ENCODE measurements around the gene POLRMT.
A peak's percentile ranks its signal among the peaks of the same experiment; 100 is the strongest.
"Not testable (repeated sequence)": the region's sequence is repeated elsewhere in the genome, so short reads cannot be mapped to it uniquely, and the experiment has no call there.

POLRMT gene

DNA sequence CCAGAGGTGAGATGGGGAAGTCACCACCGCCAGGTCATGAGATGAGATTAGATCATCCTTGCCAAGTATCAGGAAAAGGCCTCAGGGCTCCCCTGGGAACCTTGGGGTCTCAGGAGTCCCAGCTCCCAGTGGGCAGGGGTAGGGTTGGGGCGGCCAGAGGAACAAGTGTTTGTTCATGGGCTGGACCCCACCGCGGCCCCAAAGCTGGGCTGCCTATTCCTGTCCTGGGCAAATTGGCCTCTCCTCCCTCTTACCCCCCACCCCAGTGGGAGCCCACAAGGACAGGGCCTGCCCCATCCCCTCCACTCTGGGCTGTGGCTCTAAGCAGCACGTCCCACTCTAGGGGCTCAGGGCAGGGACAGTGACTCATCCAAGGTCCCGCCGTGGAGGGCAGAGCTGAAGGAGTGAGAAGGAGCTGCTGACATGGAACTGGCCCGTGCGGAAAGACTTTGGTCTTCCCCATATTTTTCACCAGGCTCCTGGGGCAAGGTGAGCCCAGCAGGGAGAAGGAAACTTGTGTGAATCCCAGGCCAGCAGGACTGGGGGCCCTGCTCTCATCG is 47.7 kb downstream of the POLRMT start:
- DNase-seq = no peak
- in situ Hi-C loops (cut with MboI; ENCODE audit: low pct_unique_long_range_greater_than_20kb, low sequenced_read_pairs) = no loop called here

DNA sequence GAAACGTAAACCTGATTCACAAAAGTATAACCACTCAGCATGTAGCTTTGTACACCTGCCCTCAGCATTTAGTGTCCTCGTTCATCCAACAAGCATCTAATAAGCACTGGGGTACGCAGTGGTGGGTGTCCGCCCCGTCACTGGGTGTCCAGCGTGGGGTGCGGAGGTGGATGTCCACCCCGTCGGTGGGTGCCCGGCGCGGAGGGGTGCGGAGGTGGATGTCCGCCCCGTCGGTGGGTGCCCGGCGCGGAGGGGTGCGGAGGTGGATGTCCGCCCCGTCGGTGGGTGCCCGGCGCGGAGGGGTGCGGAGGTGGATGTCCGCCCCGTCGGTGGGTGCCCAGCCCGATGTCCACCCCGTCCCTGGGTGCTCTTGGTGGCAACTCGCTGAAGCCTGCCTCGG is 48.2 kb downstream of the POLRMT start:
- in situ Hi-C loops (cut with MboI; ENCODE audit: low pct_unique_long_range_greater_than_20kb, low sequenced_read_pairs); DNase-seq: not testable (repeated sequence)

DNA sequence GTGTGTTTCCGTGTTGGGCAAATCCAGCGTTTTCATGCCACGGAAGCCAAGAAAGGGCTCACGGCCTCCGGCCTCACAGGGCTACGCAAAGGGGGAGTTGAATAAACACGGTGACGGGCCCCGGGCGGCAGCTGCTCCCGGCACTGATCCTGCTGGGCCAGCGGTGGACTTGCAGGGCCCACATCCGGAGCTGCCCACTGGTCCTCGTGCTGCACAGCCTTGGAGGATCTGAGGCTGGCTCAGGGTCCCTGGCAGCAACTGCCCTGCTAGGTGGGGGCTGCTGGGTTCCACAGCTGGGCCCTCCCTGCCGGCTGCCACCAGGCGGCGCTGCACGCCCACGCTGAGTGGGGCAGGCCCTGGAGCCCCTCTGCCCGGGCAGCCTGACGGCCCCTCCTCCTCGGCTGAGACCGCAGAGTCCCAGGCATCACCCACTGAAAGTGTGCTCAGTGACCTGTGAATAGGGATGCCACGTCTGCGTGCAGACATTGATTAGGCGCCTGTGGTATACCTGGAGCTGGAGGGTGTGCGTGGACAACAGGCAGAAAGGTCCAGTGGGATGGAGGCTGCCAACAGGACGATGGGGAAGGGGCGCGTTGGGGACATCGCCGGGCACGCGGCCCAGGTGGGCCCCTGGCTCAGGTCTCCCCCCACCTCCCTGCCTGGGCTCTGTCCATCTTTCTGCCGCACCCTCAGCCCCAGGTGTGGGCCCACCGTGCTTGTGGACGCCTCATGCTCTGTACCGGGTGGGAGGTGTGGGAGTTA is 48.9 kb downstream of the POLRMT start:
- in situ Hi-C loops (cut with MboI; ENCODE audit: low pct_unique_long_range_greater_than_20kb, low sequenced_read_pairs) = no loop called here
- DNase-seq = peak; percentile 68

DNA sequence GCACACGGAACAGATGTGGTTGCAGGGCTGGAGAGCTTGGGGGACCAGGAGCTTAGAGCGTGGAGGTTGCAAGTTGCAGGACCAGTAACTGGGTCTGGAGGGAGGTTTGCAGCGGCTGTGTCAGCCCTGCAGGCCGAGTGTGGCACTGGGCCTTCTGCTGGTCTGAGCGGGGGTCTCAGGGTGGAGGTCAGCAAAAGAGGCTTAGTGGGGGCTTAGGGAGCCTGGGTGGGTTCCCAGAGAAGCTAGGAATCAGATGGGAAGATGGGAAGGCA is 49.4 kb downstream of the POLRMT start:
- in situ Hi-C loops (cut with MboI; ENCODE audit: low pct_unique_long_range_greater_than_20kb, low sequenced_read_pairs) = no loop called here
- no peak for DNase-seq

DNA sequence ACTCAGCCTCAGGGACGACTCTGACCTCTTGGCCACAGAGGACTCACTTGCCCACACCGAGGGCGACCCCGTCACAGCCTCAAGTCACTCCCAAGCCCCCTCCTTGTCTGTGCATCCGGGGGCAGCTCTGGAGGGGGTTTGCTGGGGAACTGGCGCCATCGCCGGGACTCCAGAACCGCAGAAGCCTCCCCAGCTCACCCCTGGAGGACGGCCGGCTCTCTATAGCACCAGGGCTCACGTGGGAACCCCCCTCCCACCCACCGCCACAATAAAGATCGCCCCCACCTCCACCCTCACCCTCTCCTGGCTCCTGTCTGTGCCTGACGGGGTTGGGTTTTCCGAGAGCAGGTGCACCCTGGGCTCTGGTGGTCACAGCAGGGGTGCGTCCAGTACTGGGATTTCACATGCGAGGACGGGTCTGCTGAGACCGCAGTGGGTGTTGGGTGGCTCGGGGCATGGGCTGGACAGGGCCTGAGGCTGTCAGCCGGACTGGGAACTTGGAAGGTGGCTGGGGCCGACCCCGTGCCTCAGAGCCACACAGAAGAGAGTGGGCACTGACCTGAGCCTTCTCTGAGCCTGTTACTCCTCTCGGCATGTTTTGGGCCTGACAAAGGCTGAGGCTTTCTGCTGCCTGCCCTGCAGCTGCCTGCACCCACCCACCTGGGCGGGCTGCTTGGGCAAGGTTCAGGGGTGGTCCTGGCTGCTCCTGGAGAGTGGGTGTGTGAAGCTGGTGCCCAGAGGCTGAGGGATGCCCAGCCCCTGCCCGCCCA is 50.0 kb downstream of the POLRMT start:
- in situ Hi-C loops (cut with MboI; ENCODE audit: low pct_unique_long_range_greater_than_20kb, low sequenced_read_pairs) = no loop called here
- DNase-seq = no peak

DNA sequence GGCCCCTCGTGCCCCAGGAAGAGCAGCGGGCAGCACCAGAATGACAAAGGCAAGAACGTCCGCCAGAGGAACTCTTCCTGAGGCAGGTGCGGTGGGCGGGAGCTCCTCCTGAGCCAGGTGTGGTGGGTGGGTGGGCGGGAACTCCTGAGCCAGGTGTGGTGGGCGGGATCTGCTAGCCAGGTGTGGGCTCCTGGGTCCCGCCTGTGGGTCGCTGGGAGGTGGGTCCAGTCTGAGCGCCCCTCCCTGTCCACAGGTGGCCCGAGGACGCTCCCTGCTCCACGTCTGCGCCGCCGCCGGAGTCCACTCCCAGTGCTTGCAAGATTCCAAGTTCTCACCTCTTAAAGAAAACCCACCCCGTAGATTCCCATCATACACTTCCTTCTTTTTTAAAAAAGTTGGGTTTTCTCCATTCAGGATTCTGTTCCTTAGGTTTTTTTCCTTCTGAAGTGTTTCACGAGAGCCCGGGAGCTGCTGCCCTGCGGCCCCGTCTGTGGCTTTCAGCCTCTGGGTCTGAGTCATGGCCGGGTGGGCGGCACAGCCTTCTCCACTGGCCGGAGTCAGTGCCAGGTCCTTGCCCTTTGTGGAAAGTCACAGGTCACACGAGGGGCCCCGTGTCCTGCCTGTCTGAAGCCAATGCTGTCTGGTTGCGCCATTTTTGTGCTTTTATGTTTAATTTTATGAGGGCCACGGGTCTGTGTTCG is 50.7 kb downstream of the POLRMT start:
- DNase-seq = no peak

DNA sequence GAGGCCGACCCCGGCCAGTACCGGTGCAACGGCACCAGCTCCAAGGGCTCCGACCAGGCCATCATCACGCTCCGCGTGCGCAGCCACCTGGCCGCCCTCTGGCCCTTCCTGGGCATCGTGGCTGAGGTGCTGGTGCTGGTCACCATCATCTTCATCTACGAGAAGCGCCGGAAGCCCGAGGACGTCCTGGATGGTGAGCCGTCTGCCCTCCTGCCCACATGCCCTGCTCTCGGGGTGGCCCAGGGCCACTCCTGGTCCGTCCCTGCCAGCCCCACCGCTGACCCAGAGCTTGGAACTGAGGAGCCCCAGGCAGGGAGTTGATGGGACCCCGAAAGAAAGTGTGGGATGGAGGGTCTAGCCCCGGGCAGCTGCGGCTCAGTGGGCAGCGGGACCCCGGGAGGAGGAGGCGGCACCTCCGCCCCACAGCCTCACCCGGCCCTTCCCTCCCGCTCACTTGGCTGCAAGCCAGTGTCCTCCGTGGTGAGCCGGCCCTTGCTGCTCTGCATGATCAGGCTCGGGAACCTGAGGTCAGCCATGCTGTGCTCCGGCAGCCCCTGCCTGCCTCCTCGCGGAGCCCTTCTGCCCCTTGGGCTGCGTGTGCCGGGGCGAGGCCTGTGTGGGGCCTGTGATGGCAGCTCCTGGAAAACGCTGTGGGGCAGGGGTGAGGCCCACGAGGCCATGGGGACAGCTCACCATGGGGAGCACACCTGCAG is 51.8 kb downstream of the POLRMT start:
- in situ Hi-C loops (cut with MboI; ENCODE audit: low pct_unique_long_range_greater_than_20kb, low sequenced_read_pairs) = no loop called here
- no peak for DNase-seq

More for the DNA sequence above, 50.7 kb downstream of the POLRMT start:
- in situ Hi-C loops (cut with MboI; ENCODE audit: low pct_unique_long_range_greater_than_20kb, low sequenced_read_pairs) = no loop called here

DNA sequence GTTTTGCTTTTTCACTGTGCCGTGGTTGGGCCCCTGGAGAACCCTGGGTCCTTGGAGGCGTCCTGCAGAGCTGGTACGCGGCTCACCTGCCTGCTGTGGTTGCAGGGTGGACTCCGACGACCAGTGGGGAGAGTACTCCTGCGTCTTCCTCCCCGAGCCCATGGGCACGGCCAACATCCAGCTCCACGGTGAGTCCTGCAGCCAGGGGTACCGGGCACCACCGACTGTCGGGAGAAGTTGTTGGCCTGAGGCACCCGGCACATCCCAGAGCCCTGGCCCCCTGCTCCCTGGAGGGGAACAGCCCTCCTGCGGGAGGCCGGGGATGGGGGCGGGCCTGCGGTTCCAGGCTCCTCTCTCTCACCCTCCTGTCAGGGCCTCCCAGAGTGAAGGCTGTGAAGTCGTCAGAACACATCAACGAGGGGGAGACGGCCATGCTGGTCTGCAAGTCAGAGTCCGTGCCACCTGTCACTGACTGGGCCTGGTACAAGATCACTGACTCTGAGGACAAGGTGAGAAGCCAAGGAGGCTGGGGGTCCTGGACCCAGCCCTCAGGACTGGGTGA is 53.0 kb downstream of the POLRMT start:
- in situ Hi-C loops (cut with MboI; ENCODE audit: low pct_unique_long_range_greater_than_20kb, low sequenced_read_pairs) = no loop called here
- no peak for DNase-seq

DNA sequence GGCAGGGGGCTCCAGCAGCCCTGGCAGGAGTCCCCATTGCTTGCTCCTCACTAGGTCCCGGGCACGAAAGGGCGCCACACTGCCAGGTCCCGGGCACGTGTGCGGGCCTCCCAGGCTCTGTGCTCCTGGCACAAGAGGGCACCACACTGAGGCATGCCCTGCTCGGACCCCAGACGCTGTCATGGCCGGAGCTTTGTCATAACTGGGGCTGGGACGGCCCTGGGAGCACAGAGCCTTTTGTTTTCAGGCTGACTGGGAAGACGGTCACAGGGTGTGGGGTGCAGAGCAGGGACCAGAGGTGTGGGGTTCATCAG is 53.5 kb downstream of the POLRMT start:
- DNase-seq = no peak
- in situ Hi-C loops (cut with MboI; ENCODE audit: low pct_unique_long_range_greater_than_20kb, low sequenced_read_pairs) = no loop called here

DNA sequence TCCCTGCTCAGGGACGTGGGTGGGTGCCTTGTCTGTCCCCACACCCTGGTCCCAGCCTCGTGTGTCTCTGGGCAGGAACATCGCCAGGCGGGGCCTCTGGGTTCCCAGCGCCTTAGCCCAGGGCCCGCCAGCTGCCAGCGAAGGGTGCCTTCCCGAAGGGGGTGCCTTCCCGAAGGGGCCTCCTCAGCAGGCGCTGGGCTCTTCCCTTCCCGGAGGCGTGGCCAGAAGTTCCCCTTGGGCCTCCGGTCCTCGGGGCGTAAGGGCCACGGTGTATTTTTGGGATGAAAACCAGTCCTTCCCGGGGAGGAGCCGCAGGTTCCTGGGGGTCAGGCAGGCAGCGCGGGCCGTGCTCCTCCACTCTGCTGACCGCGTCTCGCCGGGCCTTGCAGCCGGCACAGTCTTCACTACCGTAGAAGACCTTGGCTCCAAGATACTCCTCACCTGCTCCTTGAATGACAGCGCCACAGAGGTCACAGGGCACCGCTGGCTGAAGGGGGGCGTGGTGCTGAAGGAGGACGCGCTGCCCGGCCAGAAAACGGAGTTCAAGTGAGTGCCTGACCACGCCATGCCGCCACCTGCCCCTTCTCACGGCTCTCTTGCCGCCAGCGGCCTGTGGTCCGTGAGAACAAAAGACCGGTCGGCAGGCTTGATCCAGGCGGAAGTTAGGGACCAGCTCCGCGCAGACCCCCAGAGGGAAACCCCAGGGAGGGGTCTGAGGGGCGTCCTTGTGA is 54.1 kb downstream of the POLRMT start:
- DNase-seq = no peak
- in situ Hi-C loops (cut with MboI; ENCODE audit: low pct_unique_long_range_greater_than_20kb, low sequenced_read_pairs) = no loop called here

DNA sequence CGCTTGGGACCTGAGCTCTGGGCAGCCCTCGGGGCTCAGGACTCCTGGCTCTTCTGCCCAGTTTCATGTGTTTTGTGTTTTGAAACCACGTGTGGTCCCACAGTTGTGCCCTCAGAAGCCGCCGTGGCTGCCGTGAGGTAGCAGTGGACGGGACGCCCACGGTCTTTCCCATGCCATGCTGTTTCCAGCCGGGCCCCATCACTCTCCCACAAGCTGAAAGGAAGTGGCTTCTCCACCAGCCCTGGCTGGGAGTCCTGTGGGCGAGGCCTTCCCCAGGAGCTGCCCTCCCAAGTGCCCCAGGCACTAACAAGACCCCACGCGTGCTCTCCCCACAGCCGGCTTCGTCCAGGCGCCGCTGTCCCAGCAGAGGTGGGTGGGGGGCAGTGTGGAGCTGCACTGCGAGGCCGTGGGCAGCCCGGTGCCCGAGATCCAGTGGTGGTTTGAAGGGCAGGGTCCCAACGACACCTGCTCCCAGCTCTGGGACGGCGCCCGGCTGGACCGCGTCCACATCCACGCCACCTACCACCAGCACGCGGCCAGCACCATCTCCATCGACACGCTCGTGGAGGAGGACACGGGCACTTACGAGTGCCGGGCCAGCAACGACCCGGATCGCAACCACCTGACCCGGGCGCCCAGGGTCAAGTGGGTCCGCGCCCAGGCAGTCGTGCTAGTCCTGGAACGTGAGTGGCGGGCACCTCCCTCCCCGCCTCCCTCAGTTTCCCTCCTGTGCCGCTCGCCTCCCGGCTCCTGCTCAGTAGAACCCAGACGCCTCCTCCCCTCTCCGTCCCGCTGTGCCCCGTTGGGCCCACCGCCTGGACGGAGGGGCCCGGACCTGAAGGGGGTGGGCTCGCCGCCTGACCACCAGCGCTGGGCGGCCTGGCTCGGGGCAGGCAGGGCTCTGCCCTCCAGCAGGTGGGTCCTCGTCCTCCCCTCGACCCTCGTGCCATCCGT is 55.6 kb downstream of the POLRMT start:
- DNase-seq = no peak
- in situ Hi-C loops (cut with MboI; ENCODE audit: low pct_unique_long_range_greater_than_20kb, low sequenced_read_pairs) = no loop called here

DNA sequence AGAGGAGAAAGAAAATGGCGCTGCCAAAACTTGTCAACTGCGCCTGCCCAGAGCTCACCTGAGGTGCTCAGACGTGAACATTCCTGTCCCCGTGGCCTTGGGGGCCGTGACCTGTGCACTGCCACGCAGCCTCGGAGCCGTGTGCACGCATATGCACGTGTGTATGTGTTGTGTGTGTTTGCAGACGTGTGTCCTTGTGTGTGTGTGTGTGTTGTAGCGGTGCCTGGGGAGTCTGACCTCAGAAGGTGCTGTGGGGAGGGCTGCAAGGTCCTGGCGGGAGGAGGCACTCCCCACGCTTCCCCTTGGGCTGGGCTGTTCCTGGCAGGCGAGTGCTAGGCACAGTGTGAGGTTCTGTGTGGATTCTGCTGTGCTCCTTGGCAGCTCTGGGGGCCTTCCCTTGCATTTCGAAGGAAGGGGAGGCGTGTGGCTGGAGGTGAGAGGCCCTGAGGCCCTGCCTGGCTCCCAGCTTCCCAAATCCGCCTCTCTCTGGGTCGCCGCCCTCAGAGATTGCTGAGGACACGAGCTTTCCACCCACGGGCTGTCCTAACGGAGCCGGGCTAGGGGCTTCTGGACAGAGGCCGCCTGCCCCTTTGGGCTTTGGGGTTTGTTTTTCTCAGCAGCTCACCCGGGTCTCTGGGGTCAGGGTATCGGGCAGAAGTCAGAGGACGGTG is 56.4 kb downstream of the POLRMT start:
- in situ Hi-C loops (cut with MboI; ENCODE audit: low pct_unique_long_range_greater_than_20kb, low sequenced_read_pairs) = no loop called here
- no peak for DNase-seq

DNA sequence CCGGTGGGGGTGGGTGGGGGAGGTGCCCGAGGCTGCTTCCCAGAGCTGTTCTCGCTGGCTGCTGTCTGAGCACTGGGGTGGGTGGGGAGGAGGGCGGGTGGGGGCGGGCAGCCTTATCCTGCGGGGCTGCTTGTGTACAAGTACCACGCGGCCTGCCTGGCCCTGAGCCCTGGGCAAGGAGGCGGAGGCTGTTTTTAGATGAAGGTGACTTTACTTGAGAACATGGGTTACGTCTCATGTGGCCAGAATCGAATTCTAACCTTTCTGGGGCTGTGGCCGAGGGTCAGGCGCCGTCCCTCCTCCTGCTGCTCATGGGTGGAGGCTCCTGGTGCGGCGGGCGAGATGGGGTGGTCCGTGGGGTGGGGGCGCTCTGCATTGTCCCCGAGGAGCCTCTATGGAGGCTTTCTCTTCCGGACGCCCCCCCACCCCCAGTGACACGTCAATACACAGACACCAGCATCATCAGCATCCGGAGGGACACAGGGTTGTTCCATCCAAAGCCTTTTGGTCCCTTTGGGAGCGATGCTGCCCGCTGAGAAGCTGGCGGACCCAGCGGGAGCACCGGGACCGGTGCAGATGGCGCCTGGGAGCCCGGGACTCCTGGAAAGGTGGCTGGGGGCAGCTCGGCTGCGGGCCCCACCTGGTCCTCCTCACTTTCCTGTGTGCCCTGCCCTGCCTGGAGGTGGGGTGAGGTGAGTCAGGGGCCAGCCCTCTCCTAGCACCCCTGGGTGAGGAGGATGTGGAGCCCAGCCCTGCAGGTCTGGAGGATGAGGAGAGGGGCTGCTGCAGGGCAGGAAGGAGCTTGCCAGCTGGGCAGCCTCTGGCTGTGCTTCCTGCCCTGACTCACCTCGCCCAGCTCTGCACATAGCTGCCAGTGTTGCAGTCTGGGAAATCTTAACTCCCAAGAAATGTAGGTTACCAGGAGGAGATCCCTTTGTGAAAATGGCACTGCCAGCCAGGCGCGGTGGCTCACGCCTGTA is 57.5 kb downstream of the POLRMT start:
- DNase-seq = no peak
- in situ Hi-C loops (cut with MboI; ENCODE audit: low pct_unique_long_range_greater_than_20kb, low sequenced_read_pairs) = no loop called here

DNA sequence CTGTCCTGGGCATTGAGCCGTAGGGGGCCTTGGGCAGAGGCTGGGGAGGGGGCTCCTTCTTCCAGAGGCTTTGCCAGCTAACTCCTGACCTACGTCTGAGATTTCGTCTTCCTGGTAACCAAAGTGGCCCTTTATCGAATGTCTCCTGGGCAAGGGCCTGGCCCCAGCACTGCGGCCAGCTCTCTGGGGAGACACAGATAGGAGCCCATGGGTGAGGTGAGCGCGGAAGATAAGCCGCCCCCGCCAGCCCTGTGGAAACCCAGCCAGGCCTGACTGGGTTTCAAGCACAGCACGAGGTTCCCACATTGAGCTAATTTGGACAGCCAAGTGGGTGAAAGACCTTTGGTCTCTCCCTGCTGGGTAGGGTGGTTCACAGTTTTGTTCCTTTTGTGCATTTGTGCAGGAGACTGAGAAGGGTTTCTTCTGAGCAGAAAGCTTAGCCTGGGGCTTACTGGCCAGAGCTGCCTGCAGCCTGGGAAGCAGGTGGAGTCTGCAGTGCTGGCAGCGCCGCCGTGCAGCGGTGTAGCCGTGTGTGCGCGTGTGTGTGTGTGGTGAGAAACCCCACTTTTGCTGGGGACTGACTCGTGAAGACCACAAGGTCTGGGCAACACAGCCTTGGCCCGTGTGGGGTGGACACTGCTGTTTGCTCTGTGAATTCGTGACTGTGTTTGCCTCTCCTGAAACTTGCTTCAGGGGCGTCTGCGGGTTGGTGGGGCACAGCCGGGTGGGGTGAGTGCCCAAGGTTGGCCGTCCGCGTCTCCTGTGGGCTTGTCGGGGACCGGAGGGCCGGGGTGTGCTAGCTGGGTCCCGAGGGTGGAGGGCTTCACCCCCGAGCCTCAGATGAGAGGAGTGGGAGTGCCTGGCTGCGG is 58.4 kb downstream of the POLRMT start:
- DNase-seq = peak; percentile 58
- in situ Hi-C loops (cut with MboI; ENCODE audit: low pct_unique_long_range_greater_than_20kb, low sequenced_read_pairs) = no loop called here

DNA sequence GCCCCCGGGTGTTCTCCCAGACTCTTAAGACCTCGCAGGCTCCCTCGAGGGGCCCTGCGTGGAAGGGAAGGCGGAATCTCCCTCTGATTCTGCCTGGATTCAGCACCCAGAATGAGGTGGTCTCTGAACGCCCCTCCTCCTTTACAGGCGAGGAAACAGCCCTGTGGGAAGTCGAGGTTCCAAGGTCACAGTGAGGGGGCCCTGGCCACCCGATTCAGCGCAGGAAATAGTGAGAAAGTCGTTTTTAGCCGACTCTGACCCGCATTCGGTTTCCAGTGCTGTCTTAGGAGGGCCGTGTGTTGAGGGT is 59.9 kb downstream of the POLRMT start:
- in situ Hi-C loops (cut with MboI; ENCODE audit: low pct_unique_long_range_greater_than_20kb, low sequenced_read_pairs) = no loop called here

More for the DNA sequence above, 59.9 kb downstream of the POLRMT start:
- no peak for DNase-seq

All from KBM-7 (cell line).